ENCODE data around the gene MUC22. TPM values are rescaled to one million over a fixed set of nuclear protein-coding genes. Genes with fewer than 3 reads are reported as not detected.
"Not testable (repeated sequence)": the region's sequence is repeated elsewhere in the genome, so short reads cannot be mapped to it uniquely, and the experiment has no call there.

MUC22 gene
- total and polyA plus RNA-seq, 2 donors: not detected

GRCh38 chr6:31005249-31006020, 4.8 kb upstream of the MUC22 start:
- 84% methylated on average over 9 of the region's 9 CpGs for WGBS
- no peaks in the 10 kb centered on the region for H3K36me3 ChIP-seq (ENCODE audit: insufficient read depth)
- H3K27ac ChIP-seq (ENCODE audit: low read depth): no peak overlapping the region
- H3K4me3 ChIP-seq (ENCODE audit: low read depth, low read length): no peak overlapping the region
- DNase-seq (ENCODE audit: extremely low spot score): no peak
- no peaks in the 10 kb centered on the region for H3K4me1 ChIP-seq (ENCODE audit: insufficient read depth)

- Histone ChIP-seq H3K4me1 (ENCODE audit: insufficient read depth) (no peaks in the 10 kb centered on the region), H3K4me3 (ENCODE audit: low read depth, low read length) (no peak overlapping the region), H3K36me3 (ENCODE audit: insufficient read depth) (no peaks in the 10 kb centered on the region), H3K27ac (ENCODE audit: low read depth) (no peak overlapping the region)
- DNase-seq (ENCODE audit: extremely low spot score): no peak
- WGBS: 52% methylated on average over 8 of the region's 8 CpGs
Observed at GRCh38 chr6:31007694-31008093, 2.6 kb upstream of the MUC22 start.

- no peaks in the 10 kb centered on the region for H3K36me3 ChIP-seq (ENCODE audit: insufficient read depth)
- no peaks in the 10 kb centered on the region for H3K4me1 ChIP-seq (ENCODE audit: insufficient read depth)
- H3K27ac ChIP-seq (ENCODE audit: low read depth): no peak overlapping the region
- no peak overlapping the region for H3K4me3 ChIP-seq (ENCODE audit: low read depth, low read length)
- 60% methylated on average over 4 of the region's 4 CpGs for WGBS
- no peak for DNase-seq (ENCODE audit: extremely low spot score)
Observed at GRCh38 chr6:31008165-31008564, 2.1 kb upstream of the MUC22 start.

GRCh38 chr6:31009731-31010130, 543 bp upstream of the MUC22 start:
- 61% methylated on average over 7 of the region's 7 CpGs for WGBS
- Histone ChIP-seq H3K36me3 (ENCODE audit: insufficient read depth) (no peaks in the 10 kb centered on the region), H3K4me3 (ENCODE audit: low read depth, low read length) (no peak overlapping the region), H3K27ac (ENCODE audit: low read depth) (no peak overlapping the region), H3K4me1 (ENCODE audit: insufficient read depth) (no peaks in the 10 kb centered on the region)
- no peak for DNase-seq (ENCODE audit: extremely low spot score)

- no peak overlapping the region for H3K4me3 ChIP-seq (ENCODE audit: low read depth, low read length)
- 68% methylated on average over 6 of the region's 6 CpGs for WGBS
- DNase-seq (ENCODE audit: extremely low spot score): no peak
- H3K36me3 ChIP-seq (ENCODE audit: insufficient read depth): no peaks in the 10 kb centered on the region
- H3K4me1 ChIP-seq (ENCODE audit: insufficient read depth): no peaks in the 10 kb centered on the region
- no peak overlapping the region for H3K27ac ChIP-seq (ENCODE audit: low read depth)
Observed at GRCh38 chr6:31011153-31011552, 879 bp downstream of the MUC22 start.

GRCh38 chr6:31016659-31017299, 6.5 kb downstream of the MUC22 start:
- WGBS: 92% methylated on average over 36 of the region's 36 CpGs
- Histone ChIP-seq H3K4me3 (ENCODE audit: low read depth, low read length) (no peak overlapping the region), H3K27ac (ENCODE audit: low read depth) (no peak overlapping the region), H3K4me1 (ENCODE audit: insufficient read depth) (no peaks in the 10 kb centered on the region), H3K36me3 (ENCODE audit: insufficient read depth) (no peaks in the 10 kb centered on the region)
- no peak for DNase-seq (ENCODE audit: extremely low spot score)

GRCh38 chr6:31017436-31017835, 7.2 kb downstream of the MUC22 start:
- not testable (repeated sequence) for H3K27ac ChIP-seq (ENCODE audit: low read depth); H3K4me3 ChIP-seq (ENCODE audit: low read depth, low read length); H3K36me3 ChIP-seq (ENCODE audit: insufficient read depth); DNase-seq (ENCODE audit: extremely low spot score); H3K4me1 ChIP-seq (ENCODE audit: insufficient read depth)
- WGBS: 83% methylated on average over 3 of the region's 3 CpGs

- no peaks in the 10 kb centered on the region for H3K36me3 ChIP-seq (ENCODE audit: insufficient read depth)
- H3K4me1 ChIP-seq (ENCODE audit: insufficient read depth): no peaks in the 10 kb centered on the region
- no peak overlapping the region for H3K27ac ChIP-seq (ENCODE audit: low read depth)
- DNase-seq (ENCODE audit: extremely low spot score): no peak
- no peak overlapping the region for H3K4me3 ChIP-seq (ENCODE audit: low read depth, low read length)
- WGBS: 71% methylated on average over 2 of the region's 2 CpGs
Observed at GRCh38 chr6:31020057-31020456, 9.8 kb downstream of the MUC22 start.

- not testable (repeated sequence) for H3K4me3 ChIP-seq (ENCODE audit: low read depth, low read length); H3K4me1 ChIP-seq (ENCODE audit: insufficient read depth); DNase-seq (ENCODE audit: extremely low spot score); H3K36me3 ChIP-seq (ENCODE audit: insufficient read depth); H3K27ac ChIP-seq (ENCODE audit: low read depth)
- WGBS: 89% methylated on average over 36 of the region's 36 CpGs
Observed at GRCh38 chr6:31020631-31021255, 10.5 kb downstream of the MUC22 start.

- H3K4me1 ChIP-seq (ENCODE audit: insufficient read depth); DNase-seq (ENCODE audit: extremely low spot score); H3K27ac ChIP-seq (ENCODE audit: low read depth); H3K36me3 ChIP-seq (ENCODE audit: insufficient read depth); H3K4me3 ChIP-seq (ENCODE audit: low read depth, low read length): not testable (repeated sequence)
- WGBS: 74% methylated on average over 15 of the region's 15 CpGs
Observed at GRCh38 chr6:31021705-31022531, 11.6 kb downstream of the MUC22 start.

GRCh38 chr6:31025595-31025994, 15.3 kb downstream of the MUC22 start:
- DNase-seq (ENCODE audit: extremely low spot score): no peak
- H3K36me3 ChIP-seq (ENCODE audit: insufficient read depth): no peaks in the 10 kb centered on the region
- no peak overlapping the region for H3K27ac ChIP-seq (ENCODE audit: low read depth)
- WGBS: 84% methylated on average over 4 of the region's 4 CpGs
- no peaks in the 10 kb centered on the region for H3K4me1 ChIP-seq (ENCODE audit: insufficient read depth)
- H3K4me3 ChIP-seq (ENCODE audit: low read depth, low read length): no peak overlapping the region

- DNase-seq (ENCODE audit: extremely low spot score): no peak
- Histone ChIP-seq H3K36me3 (ENCODE audit: insufficient read depth) (no peaks in the 10 kb centered on the region), H3K4me1 (ENCODE audit: insufficient read depth) (no peaks in the 10 kb centered on the region), H3K4me3 (ENCODE audit: low read depth, low read length) (no peak overlapping the region), H3K27ac (ENCODE audit: low read depth) (no peak overlapping the region)
- 89% methylated on average over 6 of the region's 6 CpGs for WGBS
Observed at GRCh38 chr6:31031095-31031494, 20.8 kb downstream of the MUC22 start.

GRCh38 chr6:31033075-31033474, 22.8 kb downstream of the MUC22 start:
- H3K4me3 ChIP-seq (ENCODE audit: low read depth, low read length): no peak overlapping the region
- no peak for DNase-seq (ENCODE audit: extremely low spot score)
- H3K4me1 ChIP-seq (ENCODE audit: insufficient read depth): no peaks in the 10 kb centered on the region
- 90% methylated on average over 4 of the region's 4 CpGs for WGBS
- no peak overlapping the region for H3K27ac ChIP-seq (ENCODE audit: low read depth)
- no peaks in the 10 kb centered on the region for H3K36me3 ChIP-seq (ENCODE audit: insufficient read depth)
